Brain microvascular endothelial cell (primary cell): ENCODE results near the gene PRG3.

ENCODE experiments used
- DNase-seq: peaks from one replicate; pipeline ENCODE4 v3.0.0-alpha.2; 2020
- H3K27ac ChIP-seq: fragments of 250-450 bp; sonication (Bioruptor Pico); 2 replicates; pipeline ENCODE4 v1.5.1; 2020; ENCODE audit warnings: mild to moderate bottlenecking, moderate library complexity
- H3K27me3 ChIP-seq: fragments of 250-450 bp; sonication (Bioruptor Pico); replicated peaks from 2 replicates; pipeline ENCODE4 v1.5.1; 2020; ENCODE audit warnings: mild to moderate bottlenecking
- H3K36me3 ChIP-seq: fragments of 250-450 bp; sonication (Bioruptor Pico); replicated peaks from 2 replicates; pipeline ENCODE4 v1.5.1; 2020; ENCODE audit warnings: mild to moderate bottlenecking
- H3K4me3 ChIP-seq: 2 replicates; pipeline ENCODE4 v1.5.1; 2011; ENCODE audit warnings: low read depth, mild to moderate bottlenecking, control low read depth, low read length, moderate library complexity
- in situ Hi-C: cut with HindIII; loops from 2 replicates; pipeline ENCODE4 v1.10.0; 2017; ENCODE audit warnings: low sequenced_read_pairs, low pct_ligation_motif_present
- TF ChIP-seq, protein P1 (sequence below): IDR thresholded peaks from 2 replicates; pipeline ENCODE4 v1.5.1; 2011; ENCODE audit warnings: low read depth, mild to moderate bottlenecking, moderate library complexity, low read length, control low read depth, inconsistent platforms; ENCODE audit errors: missing control alignments

PRG3 gene

DNA sequence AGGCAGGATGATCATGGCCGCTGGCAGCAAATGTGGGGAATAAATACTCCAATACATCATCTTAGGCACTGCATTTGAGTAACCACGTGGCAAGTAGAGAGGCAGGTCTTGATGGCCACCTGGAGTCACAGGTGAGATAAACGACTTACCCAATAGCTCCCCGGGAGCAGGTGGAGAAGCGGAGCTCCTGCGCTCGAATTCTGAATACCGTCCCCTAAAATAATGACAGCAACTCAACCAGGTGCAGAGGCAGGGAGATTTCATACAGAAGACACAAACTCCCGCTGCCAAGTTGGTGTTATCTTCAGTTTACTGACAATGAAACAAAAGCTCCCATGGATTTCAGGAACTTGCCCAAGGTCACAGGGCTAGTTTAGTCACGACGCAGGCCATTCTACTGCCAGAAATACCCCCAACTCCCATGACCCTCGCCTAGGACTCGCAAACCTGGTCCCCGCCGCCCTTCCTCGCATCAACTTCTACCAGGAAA lies 45.5 kb upstream of the PRG3 start:
- Histone ChIP-seq H3K27ac (peak overlapping the region; percentile 65), H3K4me3 (peak overlapping the region; percentile 50), H3K27me3 (no peaks in the 10 kb centered on the region), H3K36me3 (peaks cover 7% of the 10 kb centered on the region)
- TF ChIP-seq, protein P1, sequence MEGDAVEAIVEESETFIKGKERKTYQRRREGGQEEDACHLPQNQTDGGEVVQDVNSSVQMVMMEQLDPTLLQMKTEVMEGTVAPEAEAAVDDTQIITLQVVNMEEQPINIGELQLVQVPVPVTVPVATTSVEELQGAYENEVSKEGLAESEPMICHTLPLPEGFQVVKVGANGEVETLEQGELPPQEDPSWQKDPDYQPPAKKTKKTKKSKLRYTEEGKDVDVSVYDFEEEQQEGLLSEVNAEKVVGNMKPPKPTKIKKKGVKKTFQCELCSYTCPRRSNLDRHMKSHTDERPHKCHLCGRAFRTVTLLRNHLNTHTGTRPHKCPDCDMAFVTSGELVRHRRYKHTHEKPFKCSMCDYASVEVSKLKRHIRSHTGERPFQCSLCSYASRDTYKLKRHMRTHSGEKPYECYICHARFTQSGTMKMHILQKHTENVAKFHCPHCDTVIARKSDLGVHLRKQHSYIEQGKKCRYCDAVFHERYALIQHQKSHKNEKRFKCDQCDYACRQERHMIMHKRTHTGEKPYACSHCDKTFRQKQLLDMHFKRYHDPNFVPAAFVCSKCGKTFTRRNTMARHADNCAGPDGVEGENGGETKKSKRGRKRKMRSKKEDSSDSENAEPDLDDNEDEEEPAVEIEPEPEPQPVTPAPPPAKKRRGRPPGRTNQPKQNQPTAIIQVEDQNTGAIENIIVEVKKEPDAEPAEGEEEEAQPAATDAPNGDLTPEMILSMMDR, result no peak
- in situ Hi-C loops, result no loop called here
- DNase-seq, result no peak

DNA sequence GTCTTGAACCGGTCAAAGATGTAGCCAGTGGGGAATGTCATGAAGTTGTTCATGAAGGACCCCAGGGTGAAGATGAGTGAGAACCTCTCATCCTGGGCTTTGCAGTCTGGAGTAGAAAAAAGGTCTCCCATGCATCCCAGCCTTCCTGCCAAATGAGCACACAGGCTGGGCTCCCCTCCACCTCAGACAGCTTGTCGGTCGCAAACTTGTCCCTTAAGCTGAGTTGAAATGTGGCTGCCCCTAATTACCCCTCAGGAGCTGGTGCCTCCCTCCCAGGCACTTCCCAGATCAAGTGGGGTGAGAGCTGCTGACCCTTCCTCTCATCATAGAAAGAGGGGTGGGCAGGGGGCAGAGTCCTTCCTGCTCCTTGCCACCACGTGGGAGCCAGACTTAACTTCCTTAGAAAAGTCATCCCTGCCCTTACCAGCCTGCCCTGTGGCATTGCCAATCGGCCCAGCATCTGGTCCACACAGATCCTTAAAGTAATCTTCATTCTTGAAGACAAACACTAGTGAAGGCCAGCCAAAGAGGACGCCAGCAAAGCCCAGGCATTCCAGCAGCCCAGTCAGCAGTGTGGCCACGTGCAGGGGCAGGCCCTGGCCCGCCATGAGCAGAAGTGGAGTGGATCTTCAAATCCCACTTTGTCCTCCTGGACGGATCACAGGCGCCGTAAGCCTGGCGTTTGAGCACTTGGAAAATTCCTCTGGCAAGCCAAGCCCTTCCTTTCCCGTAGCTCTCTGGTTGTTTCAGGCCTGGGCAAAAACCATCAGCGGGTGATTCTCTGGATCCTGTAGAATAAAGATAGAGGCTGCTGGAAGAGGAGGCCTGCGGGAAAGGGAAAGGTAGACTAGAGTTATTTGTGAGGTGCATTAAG lies 44.9 kb upstream of the PRG3 start:
- in situ Hi-C loops, result no loop called here
- H3K27me3 ChIP-seq, result no peaks in the 10 kb centered on the region
- TF ChIP-seq, protein P1, result no peak
- peaks cover 7% of the 10 kb centered on the region for H3K36me3 ChIP-seq
- no peak overlapping the region for H3K27ac ChIP-seq
- H3K4me3 ChIP-seq, result peak overlapping the region; percentile 50
- DNase-seq, result no peak

DNA sequence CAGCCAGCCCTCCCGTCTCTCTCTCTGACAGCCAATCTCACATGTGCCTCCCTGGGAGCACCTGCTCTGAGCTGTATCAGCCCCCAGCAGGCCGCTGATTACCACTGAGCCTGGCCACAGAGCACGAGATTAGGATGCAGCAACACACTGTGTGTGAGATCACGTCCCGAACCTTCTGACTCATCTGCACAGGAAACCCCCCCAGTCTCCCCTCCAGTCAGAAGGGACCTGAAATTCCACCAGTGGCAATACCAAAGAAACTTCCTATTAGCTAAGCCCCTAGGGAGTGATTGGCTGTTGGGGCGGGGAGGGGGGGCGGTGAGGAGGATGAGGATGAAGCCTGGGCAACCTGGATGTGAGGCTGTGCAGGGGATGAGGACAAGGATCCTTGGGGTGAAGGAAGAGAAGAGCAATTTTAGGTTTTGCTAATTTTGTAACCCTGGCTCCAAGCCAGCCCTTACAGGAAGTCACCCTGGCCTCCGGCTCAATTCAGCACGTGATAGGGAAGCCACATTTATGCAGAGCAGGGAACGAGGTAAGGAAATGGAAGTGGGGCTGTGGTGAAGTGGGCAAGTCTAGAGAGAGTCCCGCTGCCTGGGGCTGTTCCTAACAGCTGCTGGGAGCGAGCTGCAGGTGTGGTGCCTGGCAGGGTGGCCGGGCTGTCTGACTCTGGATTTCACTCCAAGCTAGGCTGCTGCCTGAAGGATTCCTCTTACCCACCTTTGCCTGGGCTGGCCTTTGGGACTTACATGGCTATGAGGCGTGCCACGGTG lies 44.0 kb upstream of the PRG3 start:
- H3K36me3 ChIP-seq, result peaks cover 9% of the 10 kb centered on the region
- TF ChIP-seq, protein P1, result no peak
- peak overlapping the region; percentile 3 for H3K4me3 ChIP-seq
- in situ Hi-C loops, result no loop called here
- DNase-seq, result peak; percentile 87
- H3K27ac ChIP-seq, result peak overlapping the region; percentile 46
- H3K27me3 ChIP-seq, result no peaks in the 10 kb centered on the region

DNA sequence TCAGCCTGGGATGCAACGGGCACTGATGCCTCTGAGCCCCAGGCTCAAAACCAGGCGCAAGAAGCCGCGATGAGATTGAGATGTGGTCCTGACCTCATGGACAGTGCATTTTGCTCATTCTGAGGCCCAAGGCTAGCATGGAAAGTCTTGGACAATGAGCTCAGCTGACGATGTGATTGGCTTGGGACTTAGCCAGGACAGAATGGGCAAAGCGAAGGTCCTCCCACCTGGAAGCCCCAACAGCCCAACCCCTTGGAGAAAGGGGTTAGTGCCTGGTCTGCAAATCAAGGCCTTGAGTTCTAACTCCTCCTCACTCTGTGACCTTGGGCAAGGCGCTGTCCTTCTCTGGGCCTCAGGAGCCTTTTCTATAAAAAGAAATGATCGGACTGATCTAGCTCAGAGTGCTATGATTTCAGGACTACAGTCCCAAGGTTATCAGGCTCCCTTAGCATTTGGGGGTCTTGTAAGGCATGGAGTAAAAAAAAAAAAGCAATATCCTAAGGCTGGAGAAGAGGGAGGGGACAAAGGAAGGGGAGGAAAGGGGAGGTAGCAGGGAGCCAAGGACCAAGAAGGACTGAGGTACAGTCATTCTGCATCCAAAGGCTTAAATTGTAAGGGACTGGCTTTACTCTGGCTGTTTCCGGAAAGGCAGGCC lies 43.3 kb upstream of the PRG3 start:
- DNase-seq, result no peak
- TF ChIP-seq, protein P1, result no peak
- Histone ChIP-seq H3K36me3 (peaks cover 9% of the 10 kb centered on the region), H3K27me3 (no peaks in the 10 kb centered on the region), H3K4me3 (no peak overlapping the region), H3K27ac (peak overlapping the region; percentile 46)
- in situ Hi-C loops, result no loop called here

DNA sequence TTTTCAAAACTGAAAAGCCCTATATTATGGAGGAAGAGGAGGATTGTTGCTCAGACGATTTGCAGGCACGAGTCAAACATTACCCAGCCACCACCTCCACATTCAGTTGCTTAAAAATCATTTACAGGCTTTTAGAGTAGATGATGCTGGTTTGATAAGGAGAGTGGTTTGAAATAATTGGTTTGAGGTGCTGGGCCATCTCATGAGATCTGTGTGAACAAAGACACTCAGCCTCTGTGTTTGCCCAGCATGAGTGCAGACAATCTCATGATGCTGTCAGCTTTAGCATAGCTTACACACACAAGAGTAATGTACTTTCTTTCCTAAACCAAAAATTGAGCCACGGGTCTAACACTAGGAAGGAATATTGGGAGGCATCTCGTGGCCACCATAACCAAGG lies 41.7 kb upstream of the PRG3 start:
- no peak overlapping the region for H3K27ac ChIP-seq
- peaks cover 11% of the 10 kb centered on the region for H3K36me3 ChIP-seq
- H3K27me3 ChIP-seq, result no peaks in the 10 kb centered on the region
- no peak overlapping the region for H3K4me3 ChIP-seq
- in situ Hi-C loops, result no loop called here
- TF ChIP-seq, protein P1, result no peak
- no peak for DNase-seq
